HG02763 (cell line): ENCODE measurements around the gene SFT2D1.

Experiments used
- ATAC-seq: cut with Tn5 transposase; IDR thresholded peaks from one replicate; pipeline ENCODE4 v1.9.1; 2021; ENCODE audit warnings: mild to moderate bottlenecking, moderate library complexity; ENCODE audit not compliant: unreplicated experiment

SFT2D1 gene

DNA sequence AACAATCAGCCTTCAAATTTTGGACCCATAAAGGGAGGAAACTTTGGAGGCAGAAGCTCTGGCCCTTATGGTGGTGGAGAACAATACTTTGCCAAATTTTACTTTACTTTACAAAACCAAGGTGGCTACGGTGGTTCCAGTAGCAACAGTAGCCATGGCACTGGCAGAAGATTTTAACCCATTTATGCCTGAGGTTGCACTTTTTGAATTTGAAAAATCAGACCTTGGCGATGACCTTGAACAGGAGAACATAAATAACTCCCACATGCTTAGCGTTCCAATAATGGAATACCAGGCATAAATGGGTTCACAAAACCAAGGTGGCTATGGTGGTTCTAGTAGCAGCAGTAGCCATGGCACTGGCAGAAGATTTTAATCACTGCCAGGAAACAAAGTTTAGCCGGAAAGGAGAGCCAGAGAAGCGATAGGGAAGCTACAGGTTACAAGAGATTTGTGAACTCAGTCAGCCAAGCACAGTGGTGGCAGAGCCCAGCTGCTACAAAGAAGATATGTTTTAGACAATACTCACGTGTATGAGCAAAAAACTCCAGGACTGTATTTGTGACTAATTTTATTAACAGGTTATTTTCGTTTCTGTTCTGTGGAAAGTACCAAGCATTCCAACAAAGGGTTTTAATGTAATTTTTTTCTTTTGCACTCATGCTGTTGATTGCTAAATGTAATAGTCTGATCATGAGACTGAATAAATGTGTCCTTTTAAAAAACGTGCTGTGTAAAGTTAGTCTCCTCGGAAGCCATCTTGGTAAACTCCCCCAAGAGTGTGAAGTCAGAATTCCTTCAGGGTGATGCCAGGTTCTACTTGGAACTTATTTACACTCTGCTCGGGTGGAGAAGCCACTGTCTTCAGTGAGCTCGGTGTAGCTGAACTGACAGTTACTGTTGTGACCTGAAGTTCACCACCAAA is 6.7 kb downstream of the SFT2D1 start:
- ATAC-seq: peak; percentile 39

DNA sequence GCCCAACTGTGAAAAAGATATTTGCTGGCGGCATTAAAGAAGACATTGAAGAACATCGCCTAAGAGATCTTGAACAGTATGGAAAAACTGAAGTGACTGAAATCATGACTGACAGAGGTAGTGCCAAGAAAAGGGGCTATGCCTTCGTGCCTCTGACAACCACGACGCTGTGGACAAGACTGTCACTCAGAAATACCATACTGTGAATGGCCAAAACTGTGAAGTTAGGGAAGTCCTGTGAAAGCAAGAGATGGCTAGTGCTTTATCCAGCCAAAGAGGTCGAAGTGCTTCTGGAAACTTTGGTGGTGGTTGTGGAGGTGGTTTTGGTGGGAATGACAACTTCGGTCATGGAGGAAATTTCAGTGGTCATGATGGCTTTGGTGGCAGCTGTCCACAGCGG is 7.5 kb downstream of the SFT2D1 start:
- no peak for ATAC-seq

DNA sequence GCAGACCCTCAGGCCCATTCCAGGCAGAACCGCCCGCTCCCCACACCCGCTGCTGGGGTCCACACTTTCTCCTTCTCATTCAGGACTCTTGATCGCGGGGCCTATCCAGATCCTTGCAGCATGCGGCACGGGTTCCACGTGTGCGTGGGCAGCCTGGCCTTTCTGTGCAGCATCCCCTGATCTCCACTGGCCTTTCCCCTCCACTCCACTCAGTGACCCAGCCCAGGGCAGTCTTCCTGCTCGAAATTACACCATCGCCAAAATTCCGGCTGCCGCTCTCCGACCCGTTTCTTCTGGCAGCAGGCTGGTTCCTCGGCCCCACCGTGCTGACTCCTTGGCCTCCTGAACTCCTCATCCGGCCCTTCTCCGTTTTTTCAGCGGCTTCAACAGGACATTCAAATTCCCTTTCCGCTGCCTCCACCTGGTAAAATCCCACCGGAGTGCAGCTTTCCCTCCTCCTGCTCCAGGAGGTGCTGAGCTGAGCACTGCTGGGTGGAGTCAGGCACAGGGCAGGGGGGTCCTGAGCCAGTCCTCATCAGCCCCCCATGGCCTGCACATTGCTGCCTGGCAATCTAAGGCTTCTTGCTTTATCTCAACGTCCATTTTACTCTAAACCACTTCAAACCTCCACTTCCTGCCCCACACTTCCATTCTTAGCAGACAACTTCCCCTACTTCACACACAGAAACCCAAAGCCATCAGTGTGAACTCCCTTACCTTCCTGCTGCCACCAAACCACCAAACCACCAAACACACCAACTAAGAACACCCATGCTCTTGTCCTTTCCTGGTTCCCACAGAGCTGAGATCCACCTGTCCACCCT is 9.0 kb downstream of the SFT2D1 start:
- peak; percentile 69 for ATAC-seq

DNA sequence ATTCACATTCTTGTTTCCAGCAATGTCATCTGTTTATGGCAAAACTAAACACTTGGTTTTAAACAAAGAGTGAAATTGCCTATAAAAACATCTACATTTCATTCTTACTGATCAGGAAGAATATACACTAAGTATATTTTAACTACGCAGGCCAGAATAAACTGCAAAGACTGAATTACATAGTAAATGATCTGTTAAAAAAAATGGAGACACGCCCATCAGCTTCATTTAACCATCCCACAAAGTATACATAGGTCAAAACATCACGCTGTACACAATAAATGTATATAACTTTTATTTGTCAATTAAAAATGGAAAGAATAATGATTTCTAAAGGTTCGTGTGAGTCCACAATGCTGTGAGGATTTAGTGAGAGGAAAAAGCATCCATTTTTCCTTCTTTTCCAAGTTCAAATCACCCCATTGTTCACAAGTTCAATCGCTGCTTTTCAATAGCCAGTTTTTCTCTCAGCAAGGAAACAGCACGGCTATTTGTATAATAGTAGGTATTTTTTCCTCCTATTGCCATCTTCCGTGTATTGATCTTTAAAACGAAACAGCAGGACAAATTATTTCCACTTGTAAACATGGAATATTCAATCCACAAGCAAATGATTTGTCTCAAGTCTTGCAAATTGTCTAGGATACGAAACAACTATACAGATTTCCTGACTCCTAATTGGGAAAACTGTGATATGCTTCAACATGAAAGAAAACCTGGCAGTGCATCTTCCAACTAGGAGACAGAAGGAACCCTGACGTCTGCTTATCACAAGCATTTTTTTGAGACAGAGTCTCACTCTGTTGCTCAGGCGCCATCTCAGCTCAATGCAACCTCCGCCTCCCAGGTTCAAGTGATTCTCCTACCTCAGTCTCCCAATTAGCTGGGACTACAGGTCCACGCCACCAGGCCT is 10.6 kb downstream of the SFT2D1 start:
- ATAC-seq: no peak

DNA sequence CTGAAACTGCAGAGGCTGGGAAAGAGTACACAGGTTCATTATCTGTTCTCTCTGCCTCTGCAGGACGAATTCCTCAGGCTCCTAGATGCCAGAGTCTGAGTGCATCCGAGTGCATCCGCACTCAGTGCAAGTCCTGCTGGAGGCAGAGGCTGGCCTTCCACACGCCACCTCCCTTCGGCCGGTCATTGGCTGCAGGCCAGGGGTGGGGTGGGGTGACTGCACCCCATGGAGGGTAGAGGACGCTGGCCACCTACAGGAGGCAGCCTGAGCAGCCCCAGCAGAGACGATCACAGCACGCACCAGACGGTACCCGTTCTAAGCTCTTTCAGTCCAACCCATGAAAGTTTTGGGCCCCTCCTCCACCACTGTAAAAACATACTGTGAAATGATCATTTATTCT is 11.7 kb downstream of the SFT2D1 start:
- no peak for ATAC-seq

DNA sequence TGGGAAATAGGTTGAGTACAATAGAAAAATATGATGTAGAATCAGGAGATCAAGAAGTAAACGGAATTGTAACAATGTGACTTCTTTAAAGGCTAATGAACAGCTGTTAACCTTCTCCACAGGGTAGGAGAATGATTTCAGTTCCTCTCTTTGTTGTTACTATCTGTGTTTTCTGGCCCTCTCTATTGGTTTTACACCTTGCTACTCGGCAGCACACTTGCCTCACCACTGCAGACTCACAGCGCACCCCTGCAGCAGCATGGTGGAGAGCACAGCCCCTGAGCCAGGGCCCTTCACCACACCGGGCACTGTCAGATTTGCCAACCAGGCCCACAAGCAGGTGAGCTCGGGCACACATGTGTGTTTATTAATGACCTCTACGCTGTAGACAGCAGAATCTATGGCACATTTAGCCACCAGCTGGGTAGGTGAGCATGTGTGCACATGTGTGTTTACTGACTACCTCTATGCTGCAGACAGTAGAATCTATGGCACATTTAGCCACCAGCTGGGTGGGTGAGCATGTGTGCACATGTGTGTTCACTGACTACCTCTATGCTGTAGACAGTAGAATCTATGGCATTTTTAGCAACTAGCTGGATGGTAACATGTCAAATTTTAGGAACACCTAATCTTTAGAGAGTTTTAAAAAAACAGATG is 16.8 kb downstream of the SFT2D1 start:
- ATAC-seq: peak; percentile 80

DNA sequence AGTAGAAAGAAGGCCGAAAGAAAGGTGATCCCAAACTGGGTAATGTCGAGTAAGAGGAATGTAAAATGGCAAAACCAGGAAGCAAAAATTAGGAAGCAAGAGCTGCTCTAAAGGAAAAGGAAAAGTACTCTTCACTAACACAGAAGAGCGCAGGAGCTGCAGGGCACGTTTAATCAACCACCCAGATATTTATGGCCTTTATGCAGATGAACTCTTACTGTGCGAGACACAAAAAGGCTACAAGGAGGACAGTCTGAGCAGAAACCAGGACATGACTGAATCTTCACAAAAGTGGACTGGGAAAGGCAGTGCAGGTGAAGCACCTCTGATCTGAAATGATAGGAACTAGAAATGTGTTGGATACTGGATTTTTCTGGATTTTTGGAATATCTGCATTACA is 18.9 kb downstream of the SFT2D1 start:
- no peak for ATAC-seq

DNA sequence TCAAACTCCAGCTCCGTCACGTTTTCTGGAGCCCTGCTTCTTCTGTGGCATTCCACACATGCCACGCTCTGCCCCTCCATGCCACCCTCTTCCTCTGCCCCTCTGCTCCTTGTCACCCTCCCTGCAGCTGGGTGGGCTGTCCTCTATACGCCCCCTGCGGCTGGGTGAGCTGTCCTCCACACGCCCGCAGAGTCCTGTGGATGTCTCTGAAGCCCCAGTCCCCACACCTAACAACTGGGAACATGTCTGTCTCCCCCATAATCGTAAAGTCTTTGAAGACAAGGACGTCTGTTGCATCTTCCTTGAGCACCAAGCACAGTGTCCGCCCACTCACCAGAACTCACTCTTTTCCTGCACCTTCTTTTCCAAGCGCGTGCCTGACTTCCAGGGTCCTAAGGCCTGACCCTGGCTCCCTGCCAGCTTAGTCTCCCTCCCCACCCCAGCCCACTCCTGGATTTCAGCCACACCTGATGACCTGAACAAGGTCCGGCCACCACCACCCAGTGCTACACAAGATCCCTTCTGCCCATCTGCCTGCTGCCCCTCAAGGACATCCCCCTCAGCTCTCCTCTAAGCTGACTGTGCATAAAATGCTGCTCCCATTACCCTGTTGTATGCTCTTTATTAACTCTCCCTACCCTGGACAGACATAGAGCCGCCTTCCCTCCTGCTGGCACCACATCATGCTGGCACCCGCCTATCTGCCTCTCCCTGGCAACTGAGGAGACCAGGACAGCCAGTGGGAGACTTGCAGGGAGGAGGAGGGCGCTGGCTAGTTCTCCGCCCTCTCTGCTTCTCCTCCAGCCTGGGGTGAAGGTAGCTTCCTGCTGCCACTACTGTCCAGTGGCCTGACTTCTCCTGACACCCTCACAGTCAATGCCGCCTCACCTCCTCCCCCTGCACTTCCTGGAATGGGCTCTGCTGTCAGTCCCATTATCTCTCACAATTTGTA is 23.4 kb downstream of the SFT2D1 start:
- no peak for ATAC-seq

DNA sequence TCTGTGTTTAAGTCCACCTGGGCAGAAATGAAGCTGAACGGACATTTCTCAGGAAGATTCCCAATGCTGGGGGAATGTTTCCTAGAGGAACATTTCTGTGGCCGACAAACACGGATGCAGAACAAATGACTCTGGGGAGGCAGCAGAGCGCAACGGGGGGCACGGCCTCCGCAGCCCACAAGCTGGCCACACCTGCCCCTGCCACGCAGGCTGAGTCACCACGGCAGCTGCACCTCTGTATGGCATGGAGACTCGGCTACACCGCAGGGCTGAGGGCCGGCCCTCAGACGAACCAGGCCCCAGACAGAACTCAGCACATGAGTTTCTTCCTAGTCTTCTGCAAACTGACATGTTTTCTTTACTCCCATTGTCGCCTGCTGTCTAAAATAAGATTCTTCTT is 24.1 kb downstream of the SFT2D1 start:
- ATAC-seq: no peak

DNA sequence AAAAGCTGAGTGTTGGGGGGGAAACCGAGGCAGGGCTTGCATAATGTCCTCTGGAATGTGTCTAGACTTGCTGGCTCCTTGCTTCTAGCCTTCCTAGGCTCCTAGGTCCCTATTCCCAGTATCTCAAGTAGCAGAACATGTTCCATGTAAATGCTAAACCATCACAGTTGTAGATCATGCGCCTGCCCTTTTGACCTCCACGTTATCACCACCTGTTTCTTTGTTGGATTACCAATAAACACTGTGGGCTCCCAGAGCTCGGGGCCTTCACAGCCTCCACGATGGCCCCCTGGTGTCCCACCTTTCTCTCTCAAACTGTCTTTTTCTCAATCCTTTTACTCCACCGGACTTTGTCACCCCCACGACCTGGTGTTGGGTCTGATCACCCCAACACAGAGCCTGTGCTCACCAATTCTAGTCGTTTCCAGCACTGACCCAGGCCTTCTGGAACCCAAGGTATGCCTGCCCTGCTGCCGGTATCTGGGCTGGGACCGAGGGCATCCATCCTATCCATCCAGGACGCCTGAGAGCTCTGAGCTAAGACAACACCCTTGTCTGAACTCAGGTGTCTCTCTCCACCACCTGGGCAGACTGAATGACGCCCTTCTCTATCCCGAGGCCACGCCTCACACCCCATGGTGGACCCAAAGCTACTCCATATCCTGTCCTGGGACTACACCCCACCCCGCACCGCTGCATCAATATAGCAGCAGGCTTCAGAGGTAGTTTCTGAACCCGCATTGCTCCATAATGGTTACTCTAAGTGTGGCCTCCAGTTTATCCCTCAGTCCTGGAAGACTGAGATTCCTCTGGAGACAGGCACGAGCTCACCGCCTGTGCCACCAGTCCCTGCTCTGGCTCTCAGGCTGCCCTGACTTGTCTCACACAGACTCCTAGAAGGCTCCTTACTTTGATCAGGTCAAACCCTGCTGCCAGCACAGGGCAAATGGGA is 24.8 kb downstream of the SFT2D1 start:
- ATAC-seq: no peak

DNA sequence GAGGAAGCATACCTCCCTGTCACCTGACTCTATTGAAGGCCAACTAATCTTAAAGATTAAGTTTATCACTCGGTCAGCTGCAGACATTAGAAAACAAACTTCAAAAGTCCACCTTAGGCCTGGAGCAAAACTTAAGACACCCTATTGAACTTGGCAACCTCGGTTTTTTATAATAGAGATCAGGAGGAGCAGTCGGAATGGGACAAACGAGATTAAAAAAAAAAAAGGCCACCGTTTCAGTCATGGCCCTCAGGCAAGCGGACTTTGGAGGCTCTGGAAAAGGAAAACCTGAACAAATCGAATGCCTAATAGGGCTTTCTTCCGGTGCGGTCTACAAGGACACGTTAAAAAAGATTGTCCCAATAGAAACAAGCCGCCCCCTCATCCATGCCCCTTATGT is 26.9 kb downstream of the SFT2D1 start:
- no peak for ATAC-seq

DNA sequence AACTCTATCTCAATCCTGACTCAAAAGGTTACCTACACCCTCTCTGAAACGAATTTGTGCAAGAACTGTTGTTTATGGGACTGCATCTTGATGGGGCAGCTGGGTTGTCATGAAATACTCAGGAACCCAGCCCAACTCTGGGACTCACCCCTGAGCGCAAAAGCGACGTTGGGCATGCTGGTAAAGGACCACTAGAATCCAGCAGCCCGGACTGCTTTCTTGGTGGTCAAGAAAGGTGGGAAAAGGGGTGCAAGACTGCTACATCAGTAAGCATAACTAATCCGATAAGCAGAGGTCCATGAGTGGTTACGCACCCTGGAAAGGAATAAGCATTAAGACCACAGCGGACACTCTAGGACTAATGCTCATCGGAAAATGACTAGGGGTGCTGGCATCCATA is 27.9 kb downstream of the SFT2D1 start:
- ATAC-seq: no peak

DNA sequence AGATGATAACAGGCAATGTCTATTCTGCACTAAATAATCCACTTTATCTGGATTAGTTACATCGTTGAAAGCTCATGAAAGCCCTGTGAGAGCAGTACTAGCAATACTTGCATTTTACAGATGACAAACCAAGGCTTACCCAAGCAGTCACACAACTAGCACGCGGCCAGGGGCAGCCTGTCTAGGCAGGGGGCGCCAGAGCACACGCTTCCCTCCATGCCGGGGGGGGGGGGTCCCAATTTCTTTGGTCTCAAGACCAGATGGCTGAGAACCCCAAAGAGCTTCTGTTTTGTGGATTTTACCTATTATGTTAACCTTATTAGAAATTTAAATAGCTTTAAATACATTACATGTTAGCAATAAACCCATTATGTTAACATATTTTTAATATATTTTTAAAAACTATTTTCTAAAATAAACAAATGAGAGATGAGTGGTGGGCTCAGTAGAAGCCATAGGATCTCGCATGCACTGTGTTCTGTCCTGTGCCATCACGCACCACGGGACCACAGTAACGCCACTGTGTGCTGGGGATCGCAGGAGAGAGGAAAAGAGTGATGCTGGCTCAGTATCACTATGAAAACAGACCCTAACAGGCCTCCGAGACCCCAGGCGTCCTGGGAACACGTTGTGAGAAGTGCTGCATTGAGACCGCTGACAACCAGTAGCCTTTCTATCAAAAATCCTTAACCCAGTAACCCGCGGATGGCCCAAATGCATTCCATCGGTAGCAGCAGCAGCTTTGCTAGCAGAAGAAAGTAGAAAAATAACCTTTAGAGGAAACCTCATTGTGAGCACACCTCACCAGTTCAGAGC is 28.9 kb downstream of the SFT2D1 start:
- no peak for ATAC-seq

DNA sequence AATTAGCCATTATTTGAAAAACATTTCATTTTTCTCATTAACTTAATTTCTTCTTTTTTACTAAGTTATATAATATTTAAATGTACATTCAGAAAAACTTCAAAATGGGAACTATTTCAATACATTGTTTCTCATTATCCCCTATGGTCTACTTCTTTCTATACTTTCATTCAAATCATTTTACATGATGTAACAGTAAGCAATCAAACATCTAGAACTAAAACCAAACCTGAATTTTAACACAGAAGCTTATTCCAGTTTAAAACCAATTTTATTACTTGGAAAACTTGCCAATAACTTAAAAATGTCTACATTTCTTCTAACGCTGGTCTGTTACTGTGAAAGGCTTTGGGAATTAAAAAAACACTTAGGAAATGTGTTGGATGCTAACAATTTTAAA is 29.5 kb downstream of the SFT2D1 start:
- no peak for ATAC-seq

DNA sequence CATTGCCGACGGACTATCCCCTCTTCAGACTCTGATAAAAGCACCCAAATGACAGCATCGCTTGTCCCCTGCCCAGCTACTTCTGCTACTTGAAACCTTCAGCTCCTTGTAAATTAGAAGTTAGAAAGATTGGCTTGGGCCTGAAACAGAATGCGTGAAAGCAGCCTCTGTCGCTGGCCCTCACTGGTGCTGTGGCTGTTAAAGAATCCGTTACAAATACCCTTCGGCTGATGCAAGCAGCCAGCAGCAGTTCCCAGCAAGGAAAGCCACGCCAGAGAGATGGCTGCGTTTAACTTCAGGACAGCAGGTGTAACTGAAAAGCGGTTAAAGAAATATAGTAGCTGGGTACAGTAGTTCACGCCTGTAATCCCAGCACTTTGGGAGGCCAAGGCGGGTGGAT is 31.7 kb downstream of the SFT2D1 start:
- ATAC-seq: no peak

DNA sequence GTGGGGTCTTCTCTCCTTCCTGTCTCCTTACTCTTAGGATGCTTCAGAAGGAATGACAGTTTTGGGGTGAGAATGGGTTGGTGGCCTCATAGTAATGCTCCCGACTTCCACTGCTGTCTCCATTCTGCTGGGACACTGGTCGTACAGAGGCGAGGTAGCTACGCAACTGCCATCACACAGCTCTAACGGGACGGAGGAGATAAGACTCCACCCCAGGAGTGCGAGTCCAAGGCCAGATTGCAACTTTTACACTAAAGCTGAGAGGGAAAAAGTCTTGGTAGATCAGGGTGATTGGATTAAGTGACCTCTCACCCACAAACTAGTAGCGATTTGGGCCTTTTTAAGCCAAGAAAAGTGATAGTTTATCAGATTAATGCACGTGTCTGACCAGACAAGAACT is 32.4 kb downstream of the SFT2D1 start:
- ATAC-seq: no peak
